Calu3 (cell line): ENCODE data around the gene SLC22A12. TPM values are rescaled to one million over a fixed set of nuclear protein-coding genes. Genes with fewer than 3 reads are reported as not detected.

ENCODE experiments used
- BruUV-seq: library from RNA; stranded (reverse); fragments of 400-500 nt; replicated peaks from 2 replicates; lab custom pipeline; 2021; lab: Mats Ljungman, UMichigan
- CTCF ChIA-PET: fragments of 300-600 bp; sonication (Branson Sonifier 250); formaldehyde crosslinking; loops from one replicate; lab custom pipeline; 2022; ENCODE audit warnings: antibody characterized with exemption; lab: Charles Lee
- DNase-seq: peaks from one replicate; pipeline ENCODE4 v3.0.0; 2022
- H3K27ac Mint-ChIP-seq: one replicate; pipeline ENCODE4 v1.8.0; 2022; ENCODE audit warnings: mixed read lengths; ENCODE audit not compliant: unreplicated experiment
- H3K27me3 Mint-ChIP-seq: one replicate; pipeline ENCODE4 v1.8.0; 2022; ENCODE audit warnings: mixed read lengths; ENCODE audit not compliant: unreplicated experiment
- H3K36me3 Mint-ChIP-seq: one replicate; pipeline ENCODE4 v1.8.0; 2022; ENCODE audit warnings: mild to moderate bottlenecking, moderate library complexity, mixed read lengths; ENCODE audit not compliant: insufficient read depth, unreplicated experiment
- H3K4me1 Mint-ChIP-seq: one replicate; pipeline ENCODE4 v1.8.0; 2022; ENCODE audit warnings: mild to moderate bottlenecking, low read depth, mixed read lengths; ENCODE audit not compliant: unreplicated experiment
- H3K4me3 Mint-ChIP-seq: one replicate; pipeline ENCODE4 v1.8.0; 2022; ENCODE audit warnings: mild to moderate bottlenecking, low read depth, moderate library complexity, mixed read lengths; ENCODE audit not compliant: unreplicated experiment
- H3K9me3 Mint-ChIP-seq: one replicate; pipeline ENCODE4 v1.8.0; 2022; ENCODE audit warnings: low read depth, mixed read lengths; ENCODE audit not compliant: unreplicated experiment
- CTCF ChIP-seq: fragments of 200-600 bp; IDR thresholded peaks from one replicate; pipeline ENCODE4 v1.8.0; 2022; ENCODE audit warnings: antibody characterized with exemption; ENCODE audit not compliant: unreplicated experiment
- intact Hi-C: fragments of 100-400 bp; cut with micrococcal nuclease; formaldehyde crosslinking; loops from one replicate; pipeline ENCODE4 v1.10.0; 2022; ENCODE audit not compliant: unreplicated experiment
- total RNA-seq: library from RNA; stranded (reverse); gene quantifications from 2 replicates; pipeline ENCODE4 v1.2.3, GENCODE V29; 2022

Gene SLC22A12
- total RNA-seq, 1 experiment from 2014 or later = not detected

- no peaks in the 10 kb centered on the region for H3K36me3 Mint-ChIP-seq
- CTCF ChIA-PET = no interaction called here
- H3K27me3 Mint-ChIP-seq = peaks cover 62% of the 10 kb centered on the region
- H3K4me3 Mint-ChIP-seq = no peak overlapping the region
- no peak overlapping the region for H3K27ac Mint-ChIP-seq
- no peaks in the 10 kb centered on the region for H3K4me1 Mint-ChIP-seq
- BruUV-seq = no TSS peak
- H3K9me3 Mint-ChIP-seq = no peaks in the 10 kb centered on the region
- intact Hi-C loops = no loop called here
- DNase-seq = no peak
- no peak for TF ChIP-seq CTCF
These were observed 29.5 kb downstream of the SLC22A12 start for GRCh38 chr11:64620381-64620971.

GRCh38 chr11:64621283-64622019 lies 30.4 kb downstream of the SLC22A12 start:
- no peak for DNase-seq
- CTCF ChIA-PET = no interaction called here
- no peak for TF ChIP-seq CTCF
- no peaks in the 10 kb centered on the region for H3K4me1 Mint-ChIP-seq
- H3K27me3 Mint-ChIP-seq = peaks cover 64% of the 10 kb centered on the region
- H3K36me3 Mint-ChIP-seq = no peaks in the 10 kb centered on the region
- no TSS peak for BruUV-seq
- no peak overlapping the region for H3K4me3 Mint-ChIP-seq
- no peaks in the 10 kb centered on the region for H3K9me3 Mint-ChIP-seq
- intact Hi-C loops = no loop called here
- H3K27ac Mint-ChIP-seq = no peak overlapping the region

GRCh38 chr11:64622681-64623080 lies 31.7 kb downstream of the SLC22A12 start:
- CTCF ChIA-PET = no interaction called here
- no peak overlapping the region for H3K4me3 Mint-ChIP-seq

GRCh38 chr11:64624883-64625481 lies 34.0 kb downstream of the SLC22A12 start:
- H3K27ac Mint-ChIP-seq = no peak overlapping the region
- no TSS peak for BruUV-seq
- CTCF ChIA-PET = no interaction called here
- peaks cover 89% of the 10 kb centered on the region for H3K27me3 Mint-ChIP-seq
- intact Hi-C loops = no loop called here
- no peak for TF ChIP-seq CTCF
- no peak overlapping the region for H3K4me3 Mint-ChIP-seq
- H3K36me3 Mint-ChIP-seq = no peaks in the 10 kb centered on the region
- DNase-seq = no peak
- no peaks in the 10 kb centered on the region for H3K4me1 Mint-ChIP-seq
- H3K9me3 Mint-ChIP-seq = no peaks in the 10 kb centered on the region

More at GRCh38 chr11:64622681-64623080, 31.7 kb downstream of the SLC22A12 start:
- Mint-ChIP-seq H3K27ac (no peak overlapping the region), H3K9me3 (no peaks in the 10 kb centered on the region), H3K36me3 (no peaks in the 10 kb centered on the region), H3K4me1 (no peaks in the 10 kb centered on the region), H3K27me3 (peaks cover 76% of the 10 kb centered on the region)
- no TSS peak for BruUV-seq
- TF ChIP-seq CTCF = no peak
- intact Hi-C loops = no loop called here
- DNase-seq = no peak
